Pancreas (tissue), 10 donors: ENCODE data around the gene INPP5E. TPM values are rescaled to one million over a fixed set of nuclear protein-coding genes. Genes with fewer than 3 reads are reported as not detected.

ENCODE experiments used
- ATAC-seq, 4 donors: fragments of 200-7000 bp; cut with Tn5 transposase; one replicate each; pipeline versions ENCODE4 v1.8.0 to v1.9.1; 2020; ENCODE audit warnings: mild to moderate bottlenecking in 4 of 4, moderate library complexity in 4 of 4
- DNase-seq, 6 donors: peaks; one replicate each; pipeline ENCODE4 v3.0.0-alpha.2; 2020
- FAIRE-seq: peaks from 2 replicates; lab custom pipeline; 2012; peaks lifted over from hg19 to GRCh38; lab: Jason Lieb, UNC
- H3K27ac ChIP-seq, 4 donors: fragments of 200-600 bp; sonication (generic); 1 replicate in 3 of 4; 2 replicates in 1 of 4; pipeline versions ENCODE4 v1.5.0 to v1.8.0; 2020
- H3K27me3 ChIP-seq, 4 donors: fragments of 200-600 bp; one replicate each; pipeline ENCODE4 v1.8.0; 2021
- H3K36me3 ChIP-seq, 3 donors: fragments of 200-600 bp; sonication (generic) in 1 of 3; one replicate each; pipeline versions ENCODE4 v1.5.0 to v1.8.0; 2020 to 2021
- H3K4me1 ChIP-seq, 3 donors: fragments of 200-600 bp; one replicate each; pipeline ENCODE4 v1.8.0; 2021
- H3K4me3 ChIP-seq, 4 donors: fragments of 200-600 bp; sonication (generic) in 2 of 4; one replicate each; pipeline versions ENCODE4 v1.5.0 to v1.8.0; 2020 to 2021
- H3K9me3 ChIP-seq, 4 donors: fragments of 200-600 bp; one replicate each; pipeline ENCODE4 v1.8.0; 2021
- CTCF ChIP-seq, 4 donors: fragments of 200-600 bp; sonication (generic) in 3 of 4; IDR thresholded peaks; one replicate each; pipeline versions ENCODE4 v1.5.0 to v1.8.0; 2021; ENCODE audit warnings: antibody characterized with exemption in 4 of 4
- WGBS, 2 donors: extraction: QIAGEN DNeasy Blood & Tissue Kit; methylation state at CpG; one replicate each; pipeline ENCODE4 v1.1.7; 2013; 5-methylcytosine and 5-hydroxymethylcytosine counted together
- intact Hi-C, 3 donors: fragments of 100-400 bp; cut with DNase I; formaldehyde crosslinking; loops; one replicate each; pipeline versions ENCODE4 v1.11.1 to v1.14.2; 2022
- polyA plus RNA-seq, 2 donors: library from polyadenylated mRNA; stranded (reverse); fragments of 200-250 nt; gene quantifications; one replicate each; pipeline ENCODE4 v1.2.3, GENCODE V29; 2013
- total RNA-seq, 6 donors: library from RNA; stranded (reverse); fragmentation: NEBNext Ultra II Directional in 4 of 6; extraction: Animal tissue kit (Norgen Biotek cat#: 25700) in 4 of 6; gene quantifications; one replicate each; pipeline versions ENCODE4 v1.2.1 to v1.2.4, GENCODE V29; 2021 to 2023
- donor health status: healthy with polysubstance abuse.
- donor health status: DM: no; HTN: no; CAD: no; lungs with moderate emphysema.
- donor health status: DM: no; HTN: no; CAD: no.
- donor health status: control.
- donor health status: control.
- donor health status: Bipolar disorder and iron deficiency.
- donor health status: DM: yes; HTN: yes; CAD: no.
- donor health status: DM: no; HTN: no; CAD: no.
- donor health status: DM: no; HTN: no; CAD: no.
- donor health status: DM: yes; HTN: yes; CAD: no.

The INPP5E gene
- total and polyA plus RNA-seq, 8 donors = 3.8 to 14.9 (median 5.7) TPM

- FAIRE-seq (no peak), ATAC-seq (no peak), DNase-seq (no peak)
- intact Hi-C loops = no loop called here
- Histone ChIP-seq H3K27me3 (no peaks in the 10 kb centered on the region), H3K9me3 (no peaks in the 10 kb centered on the region), H3K4me3 (no peak overlapping the region), H3K27ac (no peak overlapping the region), H3K36me3 (peaks cover 0 to 37% (median 0%) of the 10 kb centered on the region in 3 donors), H3K4me1 (no peaks in the 10 kb centered on the region)
- no peak for TF ChIP-seq CTCF (IDR thresholded peaks at IDR 0.05)
- 93 to 95% methylated on average over 16 to 18 of the region's 18 CpGs for WGBS, 2 donors
Measured at GRCh38 chr9:136379003-136379287, 60.7 kb downstream of the INPP5E start.

Other genes with a start within 250 kb of the INPP5E start
- gene LHX3, start 234.7 kb downstream of the INPP5E start, total RNA-seq = not detected
- not detected for gene LHX3, start 234.7 kb downstream of the INPP5E start, polyA plus RNA-seq
- gene QSOX2, start 194.0 kb downstream of the INPP5E start, total RNA-seq = 10 to 100 TPM in 3 of 6 donors, 1 to 10 TPM in 3; 6.8 to 11.0 (median 10.4) TPM
- 10 to 100 TPM; 12.2 to 19.1 TPM for gene QSOX2, start 194.0 kb downstream of the INPP5E start, polyA plus RNA-seq
- under 1 TPM; 0.14 to 0.58 (median 0.36) TPM for gene CCDC187, start 135.8 kb downstream of the INPP5E start, total RNA-seq
- gene CCDC187, start 135.8 kb downstream of the INPP5E start, polyA plus RNA-seq = 1 to 10 TPM; 2.0 to 2.6 TPM
- 10 to 100 TPM in 4 of 6 donors, 1 to 10 TPM in 2; 6.8 to 22.7 (median 11.5) TPM for gene GPSM1, start 112.3 kb downstream of the INPP5E start, total RNA-seq
- gene GPSM1, start 112.3 kb downstream of the INPP5E start, polyA plus RNA-seq = 10 to 100 TPM; 33.7 to 54.4 TPM
- 10 to 100 TPM; 10.1 to 26.8 (median 14.4) TPM for gene DNLZ, start 76.1 kb downstream of the INPP5E start, total RNA-seq
- gene DNLZ, start 76.1 kb downstream of the INPP5E start, polyA plus RNA-seq = 10 to 100 TPM; 14.1 to 19.4 TPM
- gene CARD9, start 66.2 kb downstream of the INPP5E start, total RNA-seq = 1 to 10 TPM in 2 of 6 donors, under 1 TPM in 4; 0.23 to 5.1 (median 0.86) TPM
- gene CARD9, start 66.2 kb downstream of the INPP5E start, polyA plus RNA-seq = 1 to 10 TPM; 1.3 to 2.9 TPM
- gene SNAPC4, start 39.7 kb downstream of the INPP5E start, total RNA-seq = 1 to 10 TPM; 3.8 to 6.4 (median 4.7) TPM
- gene SNAPC4, start 39.7 kb downstream of the INPP5E start, polyA plus RNA-seq = 10 to 100 TPM; 18.1 to 22.0 TPM
- 10 to 100 TPM; 13.8 to 29.1 (median 20.4) TPM for gene ENTR1, start 29.2 kb downstream of the INPP5E start, total RNA-seq
- 10 to 100 TPM; 34.9 to 36.6 TPM for gene ENTR1, start 29.2 kb downstream of the INPP5E start, polyA plus RNA-seq
- gene PMPCA, start 29.2 kb downstream of the INPP5E start, total RNA-seq = 10 to 100 TPM; 16.3 to 23.7 (median 17.4) TPM
- gene PMPCA, start 29.2 kb downstream of the INPP5E start, polyA plus RNA-seq = 10 to 100 TPM; 43.0 to 51.4 TPM
- 10 to 100 TPM; 32.1 to 46.6 (median 39.5) TPM for gene SEC16A, start 43.2 kb upstream of the INPP5E start, total RNA-seq
- gene SEC16A, start 43.2 kb upstream of the INPP5E start, polyA plus RNA-seq = 10 to 100 TPM; 49.7 to 66.9 TPM
- 10 to 100 TPM; 19.6 to 39.8 (median 25.6) TPM for gene NOTCH1, start 106.2 kb upstream of the INPP5E start, total RNA-seq
- gene NOTCH1, start 106.2 kb upstream of the INPP5E start, polyA plus RNA-seq = 10 to 100 TPM in 1 of 2 donors, 1 to 10 TPM in 1; 9.3 to 20.1 TPM
- gene EGFL7, start 223.1 kb upstream of the INPP5E start, total RNA-seq = 10 to 100 TPM in 5 of 6 donors, 1 to 10 TPM in 1; 8.6 to 21.2 (median 13.1) TPM
- gene EGFL7, start 223.1 kb upstream of the INPP5E start, polyA plus RNA-seq = 100 to 1,000 TPM; 111 to 134 TPM
- 100 to 1,000 TPM in 1 of 6 donors, 10 to 100 TPM in 5; 57.0 to 105 (median 69.5) TPM for gene AGPAT2, start 247.6 kb upstream of the INPP5E start, total RNA-seq
- gene AGPAT2, start 247.6 kb upstream of the INPP5E start, polyA plus RNA-seq = 100 to 1,000 TPM in 1 of 2 donors, 10 to 100 TPM in 1; 94.2 to 158 TPM